ENCODE data around the gene MLXIP. TPM values are rescaled to one million over a fixed set of nuclear protein-coding genes. Genes with fewer than 3 reads are reported as not detected.

MLXIP gene
- total RNA-seq, 1 experiment from 2014 or later: 13.5 TPM

DNA sequence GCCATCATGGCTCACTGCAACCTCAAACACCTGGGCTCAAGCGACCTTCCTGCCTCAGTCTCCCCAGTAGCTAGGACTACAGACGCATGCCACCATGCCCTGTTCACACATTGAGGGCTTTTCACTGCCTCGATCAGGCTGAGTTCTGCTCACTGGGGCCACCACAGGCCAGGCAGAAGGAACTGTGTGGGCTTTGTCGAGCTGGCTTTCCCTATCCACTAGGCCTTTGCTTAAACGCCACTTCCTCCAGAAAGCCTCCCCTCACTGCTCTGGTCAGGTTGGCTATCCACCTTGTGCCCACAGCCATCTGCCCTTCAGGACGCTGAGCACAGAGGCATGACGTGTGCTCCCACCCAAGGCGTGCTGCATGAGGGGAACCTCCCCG, 45.2 kb downstream of the MLXIP start:
- Histone ChIP-seq H3K4me1 (replicated peaks) (peaks cover 17% of the 10 kb centered on the region), H3K27ac (no peak overlapping the region; the same call in 1 of the 2 replicates), H3K27me3 (replicated peaks) (no peaks in the 10 kb centered on the region), H3K9me3 (replicated peaks) (no peaks in the 10 kb centered on the region), H3K4me3 (no peak overlapping the region), H3K36me3 (peaks cover 25% of the 10 kb centered on the region)
- DNase-seq (ENCODE audit: low read depth in 1 of 2, low spot score in 2 of 2): no peak

DNA sequence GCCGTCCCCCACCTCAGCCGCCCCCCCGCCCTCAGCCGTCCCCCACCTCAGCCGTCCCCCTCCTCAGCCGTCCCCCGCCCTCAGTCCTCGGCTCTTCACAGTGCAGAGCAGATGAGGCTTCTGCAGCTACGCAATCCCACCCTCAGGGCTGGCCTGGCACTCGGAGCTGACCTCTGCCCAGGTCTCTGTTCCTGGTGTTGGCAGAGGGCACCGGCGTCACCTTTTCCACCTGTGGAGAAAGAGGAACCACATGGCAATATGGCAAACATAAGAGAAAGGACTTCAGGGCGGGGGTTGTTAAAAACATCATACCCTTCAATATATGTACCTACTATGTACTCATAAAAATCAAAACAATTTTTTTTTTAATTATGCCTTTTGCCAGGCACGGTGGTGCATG, 45.8 kb downstream of the MLXIP start:
- Histone ChIP-seq H3K36me3 (peaks cover 31% of the 10 kb centered on the region), H3K9me3 (replicated peaks) (no peaks in the 10 kb centered on the region), H3K27ac (no peak overlapping the region), H3K4me1 (replicated peaks) (peaks cover 15% of the 10 kb centered on the region), H3K27me3 (replicated peaks) (no peaks in the 10 kb centered on the region), H3K4me3 (no peak overlapping the region)
- DNase-seq (ENCODE audit: low read depth in 1 of 2, low spot score in 2 of 2): no peak

DNA sequence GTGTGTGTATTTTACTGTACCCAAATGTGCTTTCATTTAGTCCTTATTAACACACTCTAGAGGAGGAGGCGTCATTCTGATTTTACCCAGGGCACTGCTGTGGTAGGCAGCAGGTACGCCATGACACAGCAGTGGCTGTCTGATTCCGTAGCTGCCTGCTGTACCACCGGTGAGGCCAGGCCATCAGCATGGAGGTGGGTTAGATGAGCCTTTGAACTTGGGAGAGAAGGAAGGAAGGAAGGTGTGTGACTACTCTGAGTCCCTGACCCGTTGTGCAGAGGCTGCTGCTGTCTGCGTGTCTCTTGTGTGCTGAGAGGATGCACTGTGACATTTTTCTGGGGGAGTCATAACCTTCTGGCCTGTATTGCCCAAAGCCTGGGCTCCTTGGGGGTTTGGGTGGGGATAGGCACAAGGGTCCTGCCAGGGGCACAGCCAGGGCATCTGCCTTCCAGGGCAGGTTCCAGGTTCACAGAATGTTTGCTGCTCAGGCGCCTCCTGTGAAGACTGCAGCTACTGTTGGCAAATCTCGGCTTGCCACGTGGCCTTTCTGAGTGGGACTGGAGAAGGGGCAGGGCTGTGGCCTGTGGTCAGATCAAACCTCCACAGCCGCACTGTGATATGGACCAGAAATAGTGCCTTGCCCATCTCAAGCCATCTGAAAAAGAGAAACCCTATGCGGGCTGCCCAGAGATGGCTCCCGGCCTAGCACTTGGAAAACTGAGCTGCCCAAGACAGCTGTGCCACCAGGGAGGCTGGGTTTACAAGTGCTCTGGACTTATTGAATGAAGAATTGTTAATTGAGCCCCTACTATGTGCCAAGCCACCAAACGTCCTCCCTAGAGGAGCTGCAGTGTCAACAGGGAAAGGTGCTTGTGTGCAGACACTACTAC, 47.1 kb downstream of the MLXIP start:
- no peaks in the 10 kb centered on the region for H3K27me3 ChIP-seq (replicated peaks)
- H3K4me3 ChIP-seq: no peak overlapping the region
- no peak for DNase-seq (ENCODE audit: low read depth in 1 of 2, low spot score in 2 of 2)
- no peaks in the 10 kb centered on the region for H3K9me3 ChIP-seq (replicated peaks)
- peaks cover 28% of the 10 kb centered on the region for H3K4me1 ChIP-seq (replicated peaks)
- no peak overlapping the region for H3K27ac ChIP-seq
- peaks cover 43% of the 10 kb centered on the region for H3K36me3 ChIP-seq

DNA sequence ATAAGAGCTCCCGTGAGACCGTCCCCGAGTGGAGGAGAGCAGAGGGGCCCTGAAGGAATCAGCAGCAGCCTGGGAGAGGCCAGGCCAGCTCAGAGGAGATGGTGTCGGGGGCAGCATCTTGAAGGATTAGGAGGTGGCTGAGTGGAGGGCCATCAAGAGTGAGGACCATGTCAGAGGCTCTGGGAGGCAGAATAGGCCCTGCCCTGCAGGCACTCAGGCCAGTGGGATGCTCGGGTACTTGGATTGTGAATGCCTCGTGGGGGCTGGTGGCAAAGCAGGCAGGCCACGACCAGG, 47.7 kb downstream of the MLXIP start:
- no peak for DNase-seq (ENCODE audit: low read depth in 1 of 2, low spot score in 2 of 2)
- H3K27me3 ChIP-seq (replicated peaks): no peaks in the 10 kb centered on the region
- peaks cover 32% of the 10 kb centered on the region for H3K4me1 ChIP-seq (replicated peaks)
- H3K9me3 ChIP-seq (replicated peaks): no peaks in the 10 kb centered on the region
- no peak overlapping the region for H3K4me3 ChIP-seq
- H3K27ac ChIP-seq: no peak overlapping the region
- peaks cover 49% of the 10 kb centered on the region for H3K36me3 ChIP-seq

DNA sequence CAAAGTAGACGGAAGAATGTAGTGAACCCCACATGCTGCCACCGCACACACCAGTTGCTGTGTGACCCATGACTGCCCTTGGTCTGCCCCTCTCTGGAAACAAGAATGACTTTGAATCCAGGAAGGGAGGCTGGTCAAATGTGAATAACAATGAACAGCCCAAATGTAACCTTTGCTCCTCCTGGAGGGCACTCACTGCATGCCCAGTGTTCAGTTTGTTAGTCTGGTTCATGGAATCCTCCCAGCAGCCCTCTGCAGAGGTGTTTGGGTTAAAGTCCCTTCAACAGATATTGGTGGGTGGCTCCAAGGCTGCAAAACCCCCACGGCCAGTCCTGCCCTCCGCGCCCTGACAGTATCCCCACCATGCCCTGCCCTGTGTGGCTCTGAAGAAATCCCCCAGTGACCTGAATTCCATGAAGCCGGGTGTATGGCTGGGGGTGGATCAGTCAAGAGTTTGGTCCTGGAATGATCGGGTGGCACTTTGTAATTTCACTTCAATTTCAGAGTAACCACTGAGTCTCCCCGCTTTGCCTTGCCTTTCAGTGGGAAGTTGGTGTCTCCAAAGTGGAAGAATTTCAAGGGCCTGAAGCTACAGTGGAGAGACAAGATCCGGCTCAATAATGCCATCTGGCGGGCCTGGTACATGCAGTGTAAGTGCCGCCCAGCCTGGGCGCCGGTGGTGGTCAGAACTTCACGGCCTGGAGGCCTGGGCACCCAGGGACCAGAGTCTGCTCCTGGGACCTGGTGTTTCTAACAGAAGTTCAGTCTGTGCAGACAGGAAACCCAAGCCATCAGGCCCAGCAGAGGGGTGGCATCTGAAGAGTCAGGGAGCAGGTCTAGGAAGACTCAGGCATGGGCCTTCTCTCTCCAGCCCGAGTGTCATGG, 48.4 kb downstream of the MLXIP start:
- no peak overlapping the region for H3K27ac ChIP-seq
- peaks cover 32% of the 10 kb centered on the region for H3K4me1 ChIP-seq (replicated peaks)
- H3K36me3 ChIP-seq: peaks cover 55% of the 10 kb centered on the region
- no peak overlapping the region for H3K4me3 ChIP-seq
- no peaks in the 10 kb centered on the region for H3K27me3 ChIP-seq (replicated peaks)
- no peaks in the 10 kb centered on the region for H3K9me3 ChIP-seq (replicated peaks)
- no peak for DNase-seq (ENCODE audit: low read depth in 1 of 2, low spot score in 2 of 2)

DNA sequence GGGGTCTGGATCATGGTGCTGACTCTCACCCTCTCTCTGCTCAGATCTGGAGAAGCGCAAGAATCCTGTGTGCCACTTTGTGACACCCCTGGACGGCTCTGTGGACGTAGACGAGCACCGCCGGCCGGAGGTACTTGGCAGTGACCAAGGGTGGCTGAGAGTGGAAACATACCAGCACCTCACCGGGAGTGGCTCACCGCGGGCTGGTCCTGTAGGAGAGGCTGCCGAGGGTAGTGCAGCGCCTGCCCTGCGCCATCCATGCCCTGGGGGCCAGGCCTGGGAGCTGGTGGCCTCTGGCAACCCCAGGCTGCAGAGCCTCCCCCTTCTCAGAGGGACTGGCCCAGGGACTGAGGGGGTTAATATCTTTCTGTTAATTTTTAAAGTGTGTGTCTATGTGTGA, 49.3 kb downstream of the MLXIP start:
- H3K27me3 ChIP-seq (replicated peaks): no peaks in the 10 kb centered on the region
- H3K4me3 ChIP-seq: no peak overlapping the region
- H3K9me3 ChIP-seq (replicated peaks): no peaks in the 10 kb centered on the region
- peaks cover 64% of the 10 kb centered on the region for H3K36me3 ChIP-seq
- H3K27ac ChIP-seq: no peak overlapping the region
- DNase-seq (ENCODE audit: low read depth in 1 of 2, low spot score in 2 of 2): no peak
- peaks cover 27% of the 10 kb centered on the region for H3K4me1 ChIP-seq (replicated peaks)

DNA sequence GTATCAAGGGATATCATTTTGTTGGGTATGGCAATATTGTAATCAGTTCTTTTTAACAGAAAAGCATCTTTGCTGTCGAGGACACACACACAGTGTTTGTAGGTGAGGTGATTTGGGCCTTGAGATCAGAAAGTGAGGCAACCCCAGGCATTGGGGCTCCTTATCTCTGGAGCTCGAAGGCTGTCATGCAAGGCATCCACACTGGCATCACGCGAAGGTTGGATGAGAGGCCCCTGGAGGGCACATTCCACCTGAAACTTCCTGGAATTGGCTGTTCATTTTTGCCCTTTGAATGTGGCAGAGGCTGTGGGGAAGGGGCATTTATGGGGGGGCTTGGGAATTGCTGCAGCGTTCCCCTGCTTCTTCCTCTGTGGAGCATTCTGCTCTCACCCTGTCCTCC, 49.9 kb downstream of the MLXIP start:
- H3K36me3 ChIP-seq: peaks cover 64% of the 10 kb centered on the region
- no peak overlapping the region for H3K4me3 ChIP-seq
- H3K27me3 ChIP-seq (replicated peaks): no peaks in the 10 kb centered on the region
- no peaks in the 10 kb centered on the region for H3K9me3 ChIP-seq (replicated peaks)
- H3K27ac ChIP-seq: no peak overlapping the region
- no peak for DNase-seq (ENCODE audit: low read depth in 1 of 2, low spot score in 2 of 2)
- H3K4me1 ChIP-seq (replicated peaks): peaks cover 21% of the 10 kb centered on the region

DNA sequence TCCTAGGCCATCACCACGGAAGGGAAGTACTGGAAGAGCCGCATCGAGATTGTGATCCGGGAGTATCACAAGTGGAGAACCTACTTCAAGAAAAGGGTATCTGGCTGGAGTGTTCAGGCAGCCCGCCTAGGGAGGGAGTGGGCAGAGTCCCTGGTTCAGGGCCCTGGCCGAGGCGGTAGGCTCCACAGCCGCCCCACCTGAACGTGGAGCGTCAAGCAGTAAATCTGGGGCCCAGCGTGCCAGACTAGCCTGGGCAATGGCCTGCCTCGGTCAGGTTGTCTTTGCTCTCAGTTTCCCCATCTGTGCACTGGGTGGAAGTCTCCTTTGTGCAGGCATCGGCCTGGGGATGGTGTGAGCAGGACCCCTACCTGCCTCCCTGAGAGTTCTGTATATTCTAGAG, 50.6 kb downstream of the MLXIP start:
- Histone ChIP-seq H3K4me1 (replicated peaks) (peaks cover 17% of the 10 kb centered on the region), H3K9me3 (replicated peaks) (no peaks in the 10 kb centered on the region), H3K36me3 (peaks cover 67% of the 10 kb centered on the region), H3K27me3 (replicated peaks) (no peaks in the 10 kb centered on the region), H3K27ac (no peak overlapping the region), H3K4me3 (no peak overlapping the region)
- DNase-seq (ENCODE audit: low read depth in 1 of 2, low spot score in 2 of 2): no peak

DNA sequence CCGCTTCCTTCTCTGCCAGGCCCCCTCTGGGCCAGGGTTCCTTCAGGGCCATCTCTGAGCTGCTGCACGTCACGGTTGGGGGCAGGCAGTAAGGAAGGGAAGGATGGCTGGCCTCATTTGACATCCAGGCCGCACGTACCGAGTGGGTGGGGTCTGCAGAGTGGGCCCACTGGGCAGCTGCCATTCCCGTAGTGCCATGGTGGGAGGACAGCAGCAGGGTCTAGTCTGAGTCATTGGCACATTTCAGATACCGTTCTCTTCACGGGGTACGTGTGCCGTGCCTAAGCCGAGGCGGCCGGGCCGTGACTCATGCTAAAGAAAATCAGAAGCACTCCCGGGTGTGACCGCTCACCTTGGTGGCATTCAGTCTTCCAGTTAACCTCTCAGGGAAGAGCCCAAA, 51.6 kb downstream of the MLXIP start:
- DNase-seq (ENCODE audit: low read depth in 1 of 2, low spot score in 2 of 2): peak; percentile 44 to 70
- H3K27me3 ChIP-seq (replicated peaks): no peaks in the 10 kb centered on the region
- no peaks in the 10 kb centered on the region for H3K9me3 ChIP-seq (replicated peaks)
- H3K4me3 ChIP-seq: no peak overlapping the region
- H3K36me3 ChIP-seq: peaks cover 74% of the 10 kb centered on the region
- H3K4me1 ChIP-seq (replicated peaks): peaks cover 17% of the 10 kb centered on the region
- peak overlapping the region; percentile 45 for H3K27ac ChIP-seq

DNA sequence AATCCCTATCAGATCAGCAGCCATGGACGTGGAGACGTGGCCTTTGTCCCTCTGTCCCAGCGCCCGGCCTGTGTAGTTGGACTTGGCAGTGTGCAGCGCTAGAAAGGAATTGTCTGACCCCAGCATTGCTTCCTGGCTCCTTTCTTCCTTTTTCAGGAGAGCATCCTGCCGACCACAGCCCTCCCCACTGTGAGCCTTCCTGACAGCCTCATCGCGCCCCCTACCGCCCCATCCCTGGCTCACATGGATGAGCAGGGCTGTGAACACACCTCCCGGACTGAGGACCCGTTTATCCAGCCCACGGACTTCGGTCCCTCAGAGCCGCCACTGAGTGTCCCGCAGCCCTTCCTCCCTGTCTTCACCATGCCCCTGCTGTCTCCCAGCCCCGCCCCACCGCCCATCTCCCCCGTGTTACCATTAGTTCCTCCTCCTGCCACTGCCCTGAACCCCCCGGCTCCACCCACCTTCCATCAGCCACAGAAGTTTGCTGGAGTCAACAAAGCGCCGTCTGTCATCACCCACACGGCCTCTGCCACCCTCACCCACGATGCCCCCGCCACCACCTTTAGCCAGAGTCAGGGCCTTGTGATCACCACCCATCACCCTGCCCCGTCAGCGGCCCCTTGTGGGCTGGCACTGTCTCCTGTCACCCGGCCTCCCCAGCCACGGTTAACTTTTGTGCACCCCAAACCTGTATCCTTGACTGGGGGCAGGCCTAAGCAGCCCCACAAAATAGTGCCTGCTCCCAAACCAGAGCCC, 54.8 kb downstream of the MLXIP start:
- Histone ChIP-seq H3K4me3 (no peak overlapping the region), H3K9me3 (replicated peaks) (no peaks in the 10 kb centered on the region), H3K4me1 (replicated peaks) (peaks cover 17% of the 10 kb centered on the region), H3K27me3 (replicated peaks) (no peaks in the 10 kb centered on the region), H3K36me3 (peaks cover 85% of the 10 kb centered on the region), H3K27ac (no peak overlapping the region)
- no peak for DNase-seq (ENCODE audit: low read depth in 1 of 2, low spot score in 2 of 2)

DNA sequence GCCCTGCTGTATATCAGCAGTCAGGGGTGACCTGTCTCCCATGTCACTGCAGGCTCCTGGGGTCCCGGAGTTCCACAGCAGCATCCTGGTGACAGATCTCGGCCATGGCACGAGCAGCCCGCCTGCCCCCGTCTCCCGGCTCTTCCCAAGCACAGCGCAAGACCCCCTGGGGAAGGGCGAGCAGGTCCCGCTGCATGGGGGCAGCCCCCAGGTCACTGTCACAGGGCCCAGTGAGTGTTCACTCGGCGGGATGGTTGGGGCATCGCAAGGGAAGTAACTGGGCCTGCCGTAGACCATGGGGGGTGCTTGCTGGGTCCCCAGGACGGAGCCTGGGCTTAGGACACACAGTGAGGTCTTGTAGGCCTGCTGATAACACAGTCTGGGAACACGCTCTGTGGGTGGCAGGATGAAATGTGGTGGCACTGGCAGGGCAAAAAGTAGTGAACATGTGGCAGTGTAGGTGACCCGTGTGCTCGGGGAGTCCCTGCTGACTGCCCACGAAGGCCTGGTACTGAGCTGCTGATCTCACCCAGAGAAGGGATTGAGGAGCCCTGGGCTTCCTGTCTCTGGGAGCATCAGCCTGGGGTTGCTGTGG, 57.0 kb downstream of the MLXIP start:
- DNase-seq (ENCODE audit: low read depth in 1 of 2, low spot score in 2 of 2): no peak
- no peak overlapping the region for H3K4me3 ChIP-seq
- H3K27me3 ChIP-seq (replicated peaks): no peaks in the 10 kb centered on the region
- H3K36me3 ChIP-seq: peaks cover 78% of the 10 kb centered on the region
- H3K4me1 ChIP-seq (replicated peaks): peaks cover 5% of the 10 kb centered on the region
- H3K27ac ChIP-seq: no peak overlapping the region
- no peaks in the 10 kb centered on the region for H3K9me3 ChIP-seq (replicated peaks)

DNA sequence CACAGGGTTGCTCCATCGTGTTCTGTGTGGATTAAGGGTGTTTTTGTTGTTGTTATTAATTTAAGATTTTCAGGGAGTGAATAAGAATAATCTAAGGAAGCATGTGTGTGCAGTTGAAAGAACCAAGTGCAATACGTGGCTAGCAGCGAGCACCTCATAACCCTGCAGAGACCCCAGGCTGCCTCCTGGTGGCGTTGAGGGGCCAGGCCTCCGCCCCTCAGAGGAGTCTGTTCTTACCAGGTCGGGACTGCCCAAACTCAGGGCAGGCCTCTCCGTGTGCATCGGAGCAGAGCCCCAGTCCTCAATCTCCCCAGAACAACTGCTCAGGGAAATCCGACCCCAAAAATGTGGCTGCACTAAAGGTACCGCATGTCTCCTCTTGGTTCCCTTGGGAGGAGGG, 58.7 kb downstream of the MLXIP start:
- Histone ChIP-seq H3K27ac (no peak overlapping the region), H3K9me3 (replicated peaks) (no peaks in the 10 kb centered on the region), H3K36me3 (peaks cover 78% of the 10 kb centered on the region), H3K4me1 (replicated peaks) (no peaks in the 10 kb centered on the region), H3K4me3 (no peak overlapping the region), H3K27me3 (replicated peaks) (no peaks in the 10 kb centered on the region)
- no peak for DNase-seq (ENCODE audit: low read depth in 1 of 2, low spot score in 2 of 2)

DNA sequence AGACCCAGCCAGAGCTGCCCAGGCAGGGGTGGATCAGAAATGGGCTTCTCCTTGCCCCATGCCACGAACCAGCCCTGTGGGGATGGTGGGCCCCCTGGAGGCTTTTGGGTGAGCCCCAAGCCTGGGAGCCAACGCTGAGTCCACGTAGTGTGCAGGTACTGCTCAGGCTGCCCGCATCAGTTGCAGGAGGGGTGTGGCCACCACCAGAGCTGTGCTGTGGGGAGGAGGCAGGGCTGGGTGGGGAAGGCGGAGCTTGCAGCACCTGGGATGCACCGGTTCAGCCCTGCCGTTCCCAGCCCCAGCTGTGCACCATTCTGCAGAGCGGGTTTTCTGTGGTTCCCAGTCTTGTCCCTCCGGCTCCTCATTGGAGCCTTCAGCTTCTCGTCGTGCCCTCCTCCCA, 59.1 kb downstream of the MLXIP start:
- peaks cover 78% of the 10 kb centered on the region for H3K36me3 ChIP-seq
- H3K27me3 ChIP-seq (replicated peaks): no peaks in the 10 kb centered on the region
- no peak overlapping the region for H3K4me3 ChIP-seq
- H3K27ac ChIP-seq: no peak overlapping the region
- no peaks in the 10 kb centered on the region for H3K9me3 ChIP-seq (replicated peaks)
- no peaks in the 10 kb centered on the region for H3K4me1 ChIP-seq (replicated peaks)
- DNase-seq (ENCODE audit: low read depth in 1 of 2, low spot score in 2 of 2): no peak

Data from SJSA1 (cell line).